ENCODE data around the gene SLC7A1. TPM values are rescaled to one million over a fixed set of nuclear protein-coding genes. Genes with fewer than 3 reads are reported as not detected.

SLC7A1 gene
- total and polyA plus RNA-seq, 2 of the 13 experiments (the other 11 are each of a cell fraction or from before 2014, with no cell fraction given), result 14.5 to 15.3 TPM

DNA sequence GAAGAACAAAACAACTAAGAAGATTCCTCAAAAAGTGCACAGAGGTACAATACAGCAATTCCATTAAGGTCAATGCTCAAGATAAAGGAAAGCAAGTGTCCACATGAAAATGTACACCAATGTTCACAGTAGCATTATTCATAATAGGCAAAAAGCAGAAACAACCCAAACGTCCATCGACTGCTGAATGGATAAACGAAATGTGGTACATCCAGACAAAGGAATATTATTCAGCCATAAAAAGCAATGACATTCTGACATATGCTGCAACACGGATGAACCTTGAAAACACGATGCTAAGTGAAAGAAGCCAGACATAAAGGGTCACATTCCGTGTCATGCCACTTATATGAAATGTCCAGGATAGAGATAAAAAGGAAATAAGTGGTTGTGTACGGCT is 29.3 kb downstream of the SLC7A1 start:
- POLR2A ChIA-PET, result no interaction called here
- CTCF ChIA-PET (ENCODE audit: low intra/inter-chr PET ratio, low total read pairs), result no interaction called here
- Histone ChIP-seq H3K4me1 (ENCODE audit: insufficient read depth, low read length) (peaks cover 39% of the 10 kb centered on the region), H3K9me3 (ENCODE audit: low read length) (no peaks in the 10 kb centered on the region), H3K36me3 (replicated peaks in 1 of 2; ENCODE audit: control insufficient read depth in 1 of 2, insufficient read depth in 2 of 2, low read length in 2 of 2) (no peaks in the 10 kb centered on the region; a peak in 1 of 5 replicates), H3K27ac (ENCODE audit: extremely low read length, insufficient read depth, low read length) (no peak overlapping the region), H4K20me1 (ENCODE audit: insufficient read depth, low read length) (peaks cover 46% of the 10 kb centered on the region), H3K4me3 (replicated peaks in 1 of 3; ENCODE audit: insufficient read depth in 1 of 3, low read depth in 2 of 3, low read length in 3 of 3) (no peak overlapping the region), H3K79me2 (ENCODE audit: insufficient read depth, low read length) (peaks cover 98% of the 10 kb centered on the region), H3K9ac (ENCODE audit: insufficient read depth, low read depth, low read length) (no peak overlapping the region), H2AFZ (ENCODE audit: low read length) (no peak overlapping the region), H3K4me2 (ENCODE audit: low read depth, low read length) (no peak overlapping the region), H3K27me3 (ENCODE audit: control insufficient read depth in 1 of 2, insufficient read depth in 2 of 2, low read length in 2 of 2) (no peaks in the 10 kb centered on the region)
- FAIRE-seq (no peak), ATAC-seq (no peak), DNase-seq (ENCODE audit: low spot score) (no peak)
- in situ Hi-C loops (cut with HindIII; ENCODE audit: extremely low pct_ligation_motif_present, low pct_unique_long_range_greater_than_20kb) (no loop called here), intact Hi-C loops (cut with micrococcal nuclease; ENCODE audit: unreplicated experiment) (no loop called here)
- BruUV-seq (replicated peaks), result no TSS peak
- no peak for TF ChIP-seq GLMP (CRISPR knock-in tag; IDR thresholded peaks at IDR 0.05; ENCODE audit: borderline replicate concordance)
- TF ChIP-seq, protein P1, sequence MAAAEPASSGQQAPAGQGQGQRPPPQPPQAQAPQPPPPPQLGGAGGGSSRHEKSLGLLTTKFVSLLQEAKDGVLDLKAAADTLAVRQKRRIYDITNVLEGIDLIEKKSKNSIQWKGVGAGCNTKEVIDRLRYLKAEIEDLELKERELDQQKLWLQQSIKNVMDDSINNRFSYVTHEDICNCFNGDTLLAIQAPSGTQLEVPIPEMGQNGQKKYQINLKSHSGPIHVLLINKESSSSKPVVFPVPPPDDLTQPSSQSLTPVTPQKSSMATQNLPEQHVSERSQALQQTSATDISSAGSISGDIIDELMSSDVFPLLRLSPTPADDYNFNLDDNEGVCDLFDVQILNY (CRISPR knock-in tag; conservative IDR thresholded peaks at IDR 0.05), result no peak
- no peak for TF ChIP-seq RELA (CRISPR knock-in tag; IDR thresholded peaks at IDR 0.05)
- TF ChIP-seq ZNF282 (IDR thresholded peaks at IDR 0.05; ENCODE audit: partially characterized antibody), result no peak
- WGBS (ENCODE audit: low lambda C conversion rate), result 98% methylated on average over 7 of the region's 7 CpGs

GRCh38 chr13:29564818-29565217 is 30.7 kb downstream of the SLC7A1 start:
- peaks cover 51% of the 10 kb centered on the region for H4K20me1 ChIP-seq (ENCODE audit: insufficient read depth, low read length)
- H3K79me2 ChIP-seq (ENCODE audit: insufficient read depth, low read length), result peaks cover 90% of the 10 kb centered on the region
- no peak overlapping the region for H3K9ac ChIP-seq (ENCODE audit: insufficient read depth, low read depth, low read length)
- no peak overlapping the region for H3K4me2 ChIP-seq (ENCODE audit: low read depth, low read length)
- CTCF ChIA-PET (ENCODE audit: low intra/inter-chr PET ratio, low total read pairs), result no interaction called here
- no peaks in the 10 kb centered on the region; a peak in 1 of 5 replicates for H3K36me3 ChIP-seq (replicated peaks in 1 of 2; ENCODE audit: control insufficient read depth in 1 of 2, insufficient read depth in 2 of 2, low read length in 2 of 2)
- intact Hi-C loops (cut with micrococcal nuclease; ENCODE audit: unreplicated experiment), result no loop called here
- no peak for ATAC-seq
- H3K27me3 ChIP-seq (ENCODE audit: control insufficient read depth in 1 of 2, insufficient read depth in 2 of 2, low read length in 2 of 2), result no peaks in the 10 kb centered on the region
- H3K4me3 ChIP-seq (replicated peaks in 1 of 3; ENCODE audit: insufficient read depth in 1 of 3, low read depth in 2 of 3, low read length in 3 of 3), result no peak overlapping the region
- POLR2A ChIA-PET, result no interaction called here
- H3K27ac ChIP-seq (ENCODE audit: extremely low read length, insufficient read depth, low read length), result no peak overlapping the region
- H2AFZ ChIP-seq (ENCODE audit: low read length), result no peak overlapping the region
- no peaks in the 10 kb centered on the region for H3K9me3 ChIP-seq (ENCODE audit: low read length)
- in situ Hi-C loops (cut with HindIII; ENCODE audit: extremely low pct_ligation_motif_present, low pct_unique_long_range_greater_than_20kb), result no loop called here
- no TSS peak for BruUV-seq (replicated peaks)
- peaks cover 25% of the 10 kb centered on the region for H3K4me1 ChIP-seq (ENCODE audit: insufficient read depth, low read length)
- FAIRE-seq, result no peak
- DNase-seq (ENCODE audit: low spot score), result no peak
- TF ChIP-seq ZMAT5 (CRISPR knock-in tag; IDR thresholded peaks at IDR 0.05; ENCODE audit: borderline replicate concordance, low read depth) (no peak), CEBPB (IDR thresholded peaks at IDR 0.05; ENCODE audit: borderline replicate concordance, low read depth, low read length) (no peak), ADNP (CRISPR knock-in tag; IDR thresholded peaks at IDR 0.05) (no peak), U2AF1 (optimal IDR thresholded peaks at IDR 0.05; ENCODE audit: low read depth, low read length) (no peak), ZNF616 (CRISPR knock-in tag; IDR thresholded peaks at IDR 0.05; ENCODE audit: low read depth) (no peak), EEA1 (CRISPR knock-in tag; IDR thresholded peaks at IDR 0.05; ENCODE audit: borderline replicate concordance) (no peak), ZZZ3 (CRISPR knock-in tag; IDR thresholded peaks at IDR 0.05; ENCODE audit: borderline replicate concordance) (no peak), RAD21 (CRISPR knock-in tag; IDR thresholded peaks at IDR 0.05) (no peak), TGIF2 (CRISPR knock-in tag; IDR thresholded peaks at IDR 0.05) (no peak), ZBTB2 (CRISPR knock-in tag; IDR thresholded peaks at IDR 0.05; ENCODE audit: low read depth) (no peak)
- TF ChIP-seq, protein P2, sequence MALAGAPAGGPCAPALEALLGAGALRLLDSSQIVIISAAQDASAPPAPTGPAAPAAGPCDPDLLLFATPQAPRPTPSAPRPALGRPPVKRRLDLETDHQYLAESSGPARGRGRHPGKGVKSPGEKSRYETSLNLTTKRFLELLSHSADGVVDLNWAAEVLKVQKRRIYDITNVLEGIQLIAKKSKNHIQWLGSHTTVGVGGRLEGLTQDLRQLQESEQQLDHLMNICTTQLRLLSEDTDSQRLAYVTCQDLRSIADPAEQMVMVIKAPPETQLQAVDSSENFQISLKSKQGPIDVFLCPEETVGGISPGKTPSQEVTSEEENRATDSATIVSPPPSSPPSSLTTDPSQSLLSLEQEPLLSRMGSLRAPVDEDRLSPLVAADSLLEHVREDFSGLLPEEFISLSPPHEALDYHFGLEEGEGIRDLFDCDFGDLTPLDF (CRISPR knock-in tag; IDR thresholded peaks at IDR 0.05), result no peak
